T-helper 2 cell treated with Interferon-gamma antibody and Interleukin-4, amounts not matched to agents 100 ng/mL and 5 ng/mL, for 36 hours (primary cell): ENCODE results near the gene CABLES1. TPM values are rescaled to one million over a fixed set of nuclear protein-coding genes. Genes with fewer than 3 reads are reported as not detected.

ENCODE experiments used
- intact Hi-C: fragments of 100-400 bp; cut with micrococcal nuclease; formaldehyde crosslinking; loops from one replicate; pipeline ENCODE4 v1.15.1; 2023
- total RNA-seq: library from RNA; stranded (reverse); gene quantifications from 2 replicates; pipeline ENCODE4 v1.2.3, GENCODE V29; 2022

CABLES1 gene
- total RNA-seq, 1 donor from 2014 or later = 9.7 TPM

- intact Hi-C loops = no loop called here
Measured at GRCh38 chr18:23210526-23210925, 75.2 kb downstream of the CABLES1 start.

GRCh38 chr18:23211146-23211545, 75.9 kb downstream of the CABLES1 start:
- intact Hi-C loops = no loop called here

DNA sequence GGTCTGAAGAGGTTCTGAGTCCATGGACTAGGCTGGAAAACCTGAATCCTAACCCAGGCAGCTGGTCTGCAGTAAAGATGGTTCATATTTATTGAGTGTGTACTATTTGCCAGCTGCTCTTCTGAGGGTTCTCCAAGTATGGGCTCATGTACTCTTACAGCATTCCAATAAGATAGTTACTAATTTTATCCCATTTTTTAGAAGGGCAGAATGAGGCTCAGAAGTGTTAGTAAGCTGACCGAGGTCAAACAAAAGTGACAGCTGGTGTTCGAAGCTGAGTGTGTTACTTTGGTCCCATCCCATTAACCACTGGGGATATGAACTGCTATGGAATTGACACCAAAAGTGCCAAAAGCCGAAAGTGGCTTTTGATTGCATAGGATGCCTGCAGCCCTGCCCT, 76.9 kb downstream of the CABLES1 start:
- intact Hi-C loops = no loop called here

GRCh38 chr18:23213200-23213599, 77.9 kb downstream of the CABLES1 start:
- intact Hi-C loops = no loop called here

DNA sequence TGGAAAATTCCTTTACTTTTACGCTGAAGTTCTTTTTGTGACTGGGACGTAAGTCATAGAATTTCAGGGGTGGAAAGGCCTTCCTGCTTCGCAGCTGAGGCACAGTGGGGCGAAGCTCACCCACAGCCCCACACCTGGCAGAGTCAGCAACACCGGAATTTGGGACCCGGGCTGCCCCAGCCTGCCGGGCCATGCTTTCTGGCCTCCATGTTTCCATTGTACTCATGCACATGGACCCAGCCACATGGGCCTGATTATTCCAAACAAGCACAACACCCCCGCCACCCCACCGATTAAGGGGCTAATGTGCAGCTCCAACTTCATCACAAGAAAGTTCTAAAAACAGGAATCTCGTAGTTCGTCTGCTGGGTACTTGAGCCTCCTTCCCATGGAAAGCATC, 82.5 kb downstream of the CABLES1 start:
- intact Hi-C loops = no loop called here

DNA sequence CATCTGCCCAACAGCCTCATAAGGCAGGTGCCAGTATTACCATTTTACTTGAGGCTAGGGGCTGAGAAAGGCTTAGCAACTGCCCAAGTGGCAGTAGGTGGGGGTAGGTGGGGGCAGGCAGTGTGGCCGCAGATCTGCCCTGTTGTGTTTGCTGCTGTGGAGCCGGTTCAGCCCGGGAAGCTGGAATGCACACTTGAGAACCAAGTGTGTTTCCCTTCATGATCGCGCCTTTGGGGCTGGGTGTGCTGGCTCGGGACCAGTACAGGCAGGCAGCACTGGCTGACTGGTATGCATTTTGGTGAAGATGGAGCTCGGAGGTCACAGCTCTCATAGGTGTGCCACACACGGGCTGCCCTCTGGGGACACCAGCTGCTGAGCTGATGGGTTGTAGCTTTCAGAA, 85.1 kb downstream of the CABLES1 start:
- intact Hi-C loops = no loop called here

DNA sequence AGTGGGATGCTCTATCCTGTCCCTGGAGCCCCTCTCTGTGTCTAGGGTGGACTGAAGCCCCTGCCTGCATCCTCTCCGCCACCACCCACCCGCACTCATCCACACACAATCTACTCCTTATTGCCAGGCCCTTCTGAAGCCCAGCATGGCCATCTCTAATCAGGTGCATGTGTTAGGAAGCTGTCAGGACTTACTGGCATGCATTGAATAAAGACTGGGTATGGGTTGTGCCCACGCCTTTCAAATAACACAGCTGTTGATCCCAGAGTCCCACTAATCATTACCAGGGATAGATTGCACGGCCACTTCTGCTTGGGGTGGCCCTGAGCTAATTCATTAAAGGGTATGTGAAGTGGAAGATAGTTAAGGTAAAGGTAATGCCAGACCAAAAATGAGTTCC, 88.4 kb downstream of the CABLES1 start:
- intact Hi-C loops = no loop called here

GRCh38 chr18:23225503-23225902, 90.2 kb downstream of the CABLES1 start:
- intact Hi-C loops = no loop called here

DNA sequence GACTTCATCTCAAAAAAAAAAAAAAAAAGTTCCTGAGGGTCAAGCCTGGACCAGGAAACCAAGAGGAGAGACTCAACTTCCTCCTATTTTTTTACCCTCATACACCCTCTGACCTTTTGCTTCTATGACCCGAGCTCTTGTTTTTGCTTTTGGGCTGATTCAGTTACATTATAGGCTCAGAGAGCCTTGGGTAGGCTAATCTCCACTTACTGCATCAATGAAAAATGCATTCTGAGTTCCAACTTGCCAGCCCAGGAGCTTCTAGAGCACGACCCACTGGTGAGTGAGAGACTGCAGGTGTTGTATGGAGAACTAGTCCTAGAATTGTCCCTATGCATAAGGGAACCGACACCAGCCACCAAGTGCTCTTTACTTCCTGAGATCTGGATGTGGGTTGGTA, 91.1 kb downstream of the CABLES1 start:
- intact Hi-C loops = no loop called here

DNA sequence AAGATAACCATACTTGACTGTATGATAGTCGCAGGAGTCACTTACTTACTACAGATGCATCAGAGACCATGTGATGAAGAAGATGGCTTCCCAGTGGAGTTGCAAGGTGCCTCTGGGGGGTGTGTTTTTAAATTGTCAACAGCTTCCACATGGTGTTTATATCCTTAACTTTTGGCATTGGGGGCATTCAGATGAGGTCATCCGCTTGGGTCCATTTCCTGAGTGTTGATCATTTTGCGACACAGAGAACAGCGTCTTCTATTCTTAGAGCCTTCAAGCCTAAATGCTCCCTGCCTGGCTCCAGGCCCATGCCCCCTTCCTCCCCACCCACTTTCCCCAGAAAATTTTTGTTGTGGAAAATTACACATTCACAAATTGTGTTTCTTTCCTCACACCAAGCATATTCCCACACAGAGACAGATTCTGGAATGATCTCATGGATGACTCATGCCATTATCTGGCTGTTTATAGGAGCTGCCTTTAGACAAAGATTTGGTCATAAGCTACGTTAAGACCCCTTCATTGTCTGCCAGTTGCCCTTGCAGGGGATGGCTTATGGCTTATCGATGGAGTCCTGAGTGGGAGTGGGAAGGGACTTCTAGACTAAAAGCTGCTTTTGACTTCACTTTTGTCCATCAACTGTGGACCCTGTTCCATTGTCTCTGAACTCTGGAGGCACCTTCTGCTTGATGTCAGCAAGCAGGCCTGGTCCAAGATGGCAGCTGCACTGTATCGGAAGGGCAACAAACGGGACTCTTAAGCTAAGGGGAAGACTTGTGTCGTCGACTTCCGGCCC, 91.8 kb downstream of the CABLES1 start:
- intact Hi-C loops = no loop called here

- intact Hi-C loops = no loop called here
Measured at GRCh38 chr18:23227726-23228070, 92.4 kb downstream of the CABLES1 start.

DNA sequence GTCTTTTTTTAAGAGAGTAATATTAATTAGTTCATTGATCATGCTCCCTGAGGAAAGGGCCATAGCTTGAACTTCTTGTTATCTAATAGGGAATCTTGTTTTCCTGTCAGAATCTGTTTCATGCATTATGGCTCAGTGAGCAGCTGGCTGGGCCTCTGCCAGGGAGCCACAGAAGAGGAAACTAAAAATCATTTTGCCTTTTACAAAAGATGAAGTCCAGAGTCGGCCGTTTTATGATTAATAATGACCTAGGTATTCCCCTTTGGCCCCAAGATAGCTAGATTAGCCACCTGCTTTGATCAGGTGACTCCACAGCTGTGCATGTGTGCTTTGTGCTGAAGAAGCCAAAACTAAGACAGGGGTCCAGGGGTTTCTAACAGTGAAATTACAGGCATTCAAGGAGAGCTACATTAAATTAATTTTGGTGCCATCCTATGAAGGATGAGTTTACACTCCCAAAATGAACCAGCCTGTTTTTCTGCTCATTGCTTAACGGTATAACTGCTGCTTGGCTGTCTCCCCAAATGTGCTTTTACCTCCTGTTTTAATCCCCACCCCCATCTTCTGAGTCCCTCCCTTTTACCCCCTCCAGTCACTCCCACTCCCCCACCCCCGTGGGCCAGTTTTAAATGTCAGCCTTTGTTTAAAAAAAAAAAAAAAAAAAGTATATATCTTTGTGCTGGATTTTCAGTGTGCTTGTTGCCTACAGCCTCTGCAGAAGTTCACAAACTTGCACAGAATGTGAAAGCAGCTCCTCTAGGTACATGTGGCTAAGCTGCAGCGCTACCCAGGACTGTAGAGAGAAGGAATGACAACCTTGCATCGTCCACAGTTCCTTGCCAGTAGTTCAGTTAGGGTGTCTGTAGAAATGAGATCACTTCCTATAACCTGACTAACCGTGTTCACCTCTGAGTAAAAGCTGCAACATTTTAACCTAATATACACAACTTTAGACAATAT, 93.1 kb downstream of the CABLES1 start:
- intact Hi-C loops = no loop called here

GRCh38 chr18:23229472-23229871, 94.2 kb downstream of the CABLES1 start:
- intact Hi-C loops = no loop called here

- intact Hi-C loops = loop anchor here (1.0 to 10.0 kb wide), 8 partner anchors 28 to 784 kb away; partner anchors contain the start of genes RBBP8 and TTC39C
Measured at GRCh38 chr18:23230686-23231085, 95.4 kb downstream of the CABLES1 start.

GRCh38 chr18:23231340-23232021, 96.2 kb downstream of the CABLES1 start:
- intact Hi-C loops = loop anchor here (1.0 to 10.0 kb wide), 8 partner anchors 27 to 783 kb away; partner anchors contain the start of genes RBBP8 and TTC39C

DNA sequence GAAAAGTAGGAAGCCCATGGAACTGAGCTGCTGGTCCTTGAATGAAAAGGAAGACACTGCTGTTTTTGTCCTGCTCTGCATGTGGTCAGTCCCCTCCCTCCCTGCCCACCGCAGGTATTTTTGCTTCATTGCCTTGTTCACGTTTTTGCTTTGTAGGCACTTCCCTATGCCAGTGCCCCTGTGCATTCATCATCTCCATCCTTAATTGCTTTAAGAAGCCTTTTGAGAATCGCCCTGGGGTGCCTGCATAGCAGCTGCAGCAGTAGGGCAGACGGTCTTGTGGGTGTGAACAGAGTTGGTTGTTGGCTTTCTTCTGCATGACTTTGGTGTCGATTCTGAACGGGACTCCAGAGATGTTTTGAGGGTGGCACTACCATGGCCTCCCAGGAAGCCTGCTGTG, 97.0 kb downstream of the CABLES1 start:
- intact Hi-C loops = loop anchor here (5.0 to 10.0 kb wide), 4 partner anchors 72 to 782 kb away; partner anchors contain the start of gene TTC39C

DNA sequence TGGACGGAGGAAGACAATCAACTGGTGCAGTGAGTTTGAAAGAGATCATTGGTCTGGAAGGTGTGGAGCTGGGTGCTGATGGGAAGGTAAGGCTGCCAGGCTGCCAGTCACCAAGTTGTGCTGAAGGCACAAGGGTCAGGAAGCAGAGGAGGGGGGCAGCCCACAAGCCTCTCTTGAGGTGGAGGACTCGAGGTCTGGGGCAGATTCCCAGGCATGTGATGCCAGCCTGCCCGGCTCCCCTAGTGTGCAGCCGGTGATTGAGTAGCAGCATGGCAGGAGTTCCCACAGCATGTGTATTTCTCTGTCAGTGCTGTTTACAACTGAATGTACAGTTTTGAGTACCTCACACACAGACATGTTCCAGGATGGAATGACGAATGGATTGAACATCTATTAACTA, 99.3 kb downstream of the CABLES1 start:
- intact Hi-C loops = loop anchor here (5.0 to 10.0 kb wide), 4 partner anchors 70 to 780 kb away; partner anchors contain the start of gene TTC39C

GRCh38 chr18:23235336-23235735, 100.1 kb downstream of the CABLES1 start:
- intact Hi-C loops = loop anchor here (10.0 kb wide), 3 partner anchors 69 to 779 kb away; partner anchors contain the start of gene TTC39C

DNA sequence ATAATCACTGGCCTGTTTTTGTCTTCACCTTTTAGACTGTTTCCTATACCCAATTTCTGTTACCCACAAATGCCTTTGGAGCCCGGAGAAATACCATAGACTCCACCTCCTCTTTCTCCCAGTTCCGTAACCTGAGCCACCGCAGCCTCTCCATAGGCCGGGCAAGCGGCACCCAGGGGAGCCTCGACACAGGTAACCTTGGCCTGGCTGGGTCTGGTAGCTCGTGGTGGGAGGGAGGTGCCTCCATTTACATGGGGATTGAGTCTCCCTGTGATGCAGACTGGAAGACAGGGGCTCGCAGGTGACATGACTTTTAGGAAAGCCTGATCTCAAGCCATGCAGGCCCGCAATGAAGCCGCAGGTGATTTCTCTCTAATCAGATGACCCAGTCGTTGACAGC, 100.6 kb downstream of the CABLES1 start:
- intact Hi-C loops = loop anchor here (10.0 kb wide), 3 partner anchors 69 to 779 kb away; partner anchors contain the start of gene TTC39C

DNA sequence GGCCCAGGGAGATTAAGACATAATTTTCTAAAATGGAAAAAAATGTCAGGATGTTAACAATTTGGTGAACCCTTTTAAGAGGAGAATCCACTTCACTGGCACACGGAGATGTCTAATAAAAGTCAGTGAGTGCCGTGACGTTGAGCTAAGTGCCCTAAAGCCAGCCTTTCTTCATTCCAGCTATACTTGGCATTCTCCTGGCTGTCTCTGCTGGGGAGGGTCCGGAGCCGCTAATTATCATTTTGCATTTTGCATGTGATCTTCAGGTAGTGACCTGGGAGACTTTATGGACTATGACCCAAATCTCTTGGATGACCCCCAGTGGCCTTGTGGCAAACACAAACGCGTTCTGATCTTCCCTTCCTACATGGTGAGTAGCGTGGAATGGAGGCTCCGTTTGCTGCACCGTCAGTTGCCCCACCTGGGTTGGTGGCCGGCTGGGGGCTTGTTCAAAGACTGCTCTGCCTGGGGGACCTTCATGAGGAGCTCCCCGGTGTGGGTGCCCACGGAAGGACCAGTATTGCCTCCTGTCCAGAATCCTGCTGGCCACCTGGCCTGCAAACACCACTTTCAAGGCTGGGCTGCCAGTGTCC, 101.7 kb downstream of the CABLES1 start:
- intact Hi-C loops = loop anchor here (10.0 kb wide), 3 partner anchors 68 to 778 kb away; partner anchors contain the start of gene TTC39C
